Measurements from ENCODE around the gene PHYH. TPM values are rescaled to one million over a fixed set of nuclear protein-coding genes. Genes with fewer than 3 reads are reported as not detected.

Gene PHYH
- total RNA-seq: 10 to 100 TPM; 23.7 to 74.7 (median 26.9) TPM

GRCh38 chr10:13299437-13300287 lies at the start of gene PHYH:
Gene PHYH, minus strand, starts transcription at chr10:13300064. Its CDS starts 22 bp downstream, at chr10:13300042.
- peaks cover 0 to 4% of the 10 kb centered on the region in 2 donors for H3K4me1 ChIP-seq
- peak within 1 kb of the TSS; percentile 86 to 88 (median 88) for H3K4me3 ChIP-seq
- TF ChIP-seq POLR2A (IDR thresholded peaks at IDR 0.05) (peak; percentile 63), CTCF (IDR thresholded peaks at IDR 0.05) (no peak), POLR2AphosphoS5 (IDR thresholded peaks at IDR 0.05) (peak; percentile 8 to 81 (median 60))
- intact Hi-C loops (cut with DNase I; ENCODE audit: low total_unique reads): loop anchor here (10.0 kb wide), 1 partner anchor 135 kb away; the partner anchor contains the start of gene MCM10
- peak within 1 kb of the TSS; percentile 95 to 97 for H3K27ac ChIP-seq
- H3K27me3 ChIP-seq: no peaks in the 10 kb centered on the region
- H3K9me3 ChIP-seq: no peaks in the 10 kb centered on the region
- DNase-seq (ENCODE audit: low spot score in 2 of 2): peak; percentile 79 to 84
- no peaks in the 10 kb centered on the region for H3K36me3 ChIP-seq

GRCh38 chr10:13348216-13349017 lies 48.6 kb upstream of the PHYH start, which contains the start of gene SEPHS1:
Gene SEPHS1, minus strand, starts transcription at chr10:13348293. Its CDS starts 3,343 bp downstream, at chr10:13344950.
- intact Hi-C loops (cut with DNase I; ENCODE audit: low total_unique reads): no loop called here

GRCh38 chr10:13347500-13348156 lies 47.8 kb upstream of the PHYH start:
- peak; percentile 57 to 74 for DNase-seq (ENCODE audit: low spot score in 2 of 2)
- intact Hi-C loops (cut with DNase I; ENCODE audit: low total_unique reads): no loop called here

More at GRCh38 chr10:13348216-13349017, 48.6 kb upstream of the PHYH start, which contains the start of gene SEPHS1:
- TF ChIP-seq POLR2A (IDR thresholded peaks at IDR 0.05) (no peak), POLR2AphosphoS5 (IDR thresholded peaks at IDR 0.05) (no peak), CTCF (IDR thresholded peaks at IDR 0.05) (no peak)
- H3K27me3 ChIP-seq: no peaks in the 10 kb centered on the region
- no peaks in the 10 kb centered on the region for H3K9me3 ChIP-seq
- peak within 1 kb of the TSS; percentile 79 to 95 (median 83) for H3K4me3 ChIP-seq
- H3K36me3 ChIP-seq: no peaks in the 10 kb centered on the region
- DNase-seq (ENCODE audit: low spot score in 2 of 2): peak; percentile 22 to 57
- peak within 1 kb of the TSS; percentile 95 to 99 for H3K27ac ChIP-seq
- peaks cover 0 to 4% of the 10 kb centered on the region in 2 donors for H3K4me1 ChIP-seq

GRCh38 chr10:13347043-13347499 lies 47.2 kb upstream of the PHYH start:
- no peaks in the 10 kb centered on the region for H3K9me3 ChIP-seq
- no peak for DNase-seq (ENCODE audit: low spot score in 2 of 2)
- H3K4me1 ChIP-seq: peaks cover 0 to 4% of the 10 kb centered on the region in 2 donors
- intact Hi-C loops (cut with DNase I; ENCODE audit: low total_unique reads): no loop called here
- H3K36me3 ChIP-seq: no peaks in the 10 kb centered on the region
- H3K4me3 ChIP-seq: peak overlapping the region; percentile 79 to 95 (median 83)
- H3K27me3 ChIP-seq: no peaks in the 10 kb centered on the region
- H3K27ac ChIP-seq: peak overlapping the region; percentile 95 to 99
- TF ChIP-seq POLR2A (IDR thresholded peaks at IDR 0.05) (no peak), POLR2AphosphoS5 (IDR thresholded peaks at IDR 0.05) (no peak), CTCF (IDR thresholded peaks at IDR 0.05) (no peak)

More at GRCh38 chr10:13347500-13348156, 47.8 kb upstream of the PHYH start:
- H3K4me1 ChIP-seq: peaks cover 0 to 4% of the 10 kb centered on the region in 2 donors
- H3K27ac ChIP-seq: peak overlapping the region; percentile 95 to 99
- no peaks in the 10 kb centered on the region for H3K9me3 ChIP-seq
- H3K4me3 ChIP-seq: peak overlapping the region; percentile 79 to 95 (median 83)
- TF ChIP-seq POLR2AphosphoS5 (IDR thresholded peaks at IDR 0.05) (no peak), POLR2A (IDR thresholded peaks at IDR 0.05) (no peak), CTCF (IDR thresholded peaks at IDR 0.05) (no peak)
- H3K27me3 ChIP-seq: no peaks in the 10 kb centered on the region
- no peaks in the 10 kb centered on the region for H3K36me3 ChIP-seq

Measured in breast epithelium (tissue), 4 donors.